WTC11 (cell line): ENCODE results near the gene MAGEF1. TPM values are rescaled to one million over a fixed set of nuclear protein-coding genes. Genes with fewer than 3 reads are reported as not detected.

Experiments used
- ATAC-seq: fragments of 200-7000 bp; cut with Tn5 transposase; 2 replicates; pipeline ENCODE4 v1.10.0; 2021; ENCODE audit warnings: mild to moderate bottlenecking, moderate library complexity
- CTCF ChIA-PET: fragments of 300-600 bp; sonication (Branson Sonifier 250); formaldehyde crosslinking; loops from one replicate; lab custom pipeline; 2021; ENCODE audit warnings: antibody characterized with exemption; lab: Charles Lee
- POLR2A ChIA-PET: fragments of 350-600 bp; sonication (Branson Sonifier 250); formaldehyde crosslinking; loops from one replicate; lab custom pipeline; 2021; ENCODE audit warnings: antibody characterized with exemption; lab: Charles Lee
- DNase-seq: peaks from one replicate; pipeline ENCODE4 v3.0.0; 2021; ENCODE audit warnings: low spot score
- H3K27ac Mint-ChIP-seq: 2 replicates; pipeline ENCODE4 v1.8.0; 2021; ENCODE audit warnings: mixed read lengths
- H3K27me3 Mint-ChIP-seq: 2 replicates; pipeline ENCODE4 v1.8.0; 2021; ENCODE audit warnings: low read depth, mild to moderate bottlenecking, moderate library complexity, mixed read lengths
- H3K36me3 Mint-ChIP-seq: 2 replicates; pipeline ENCODE4 v1.8.0; 2021; ENCODE audit warnings: mixed read lengths
- H3K4me1 Mint-ChIP-seq: 2 replicates; pipeline ENCODE4 v1.8.0; 2022; ENCODE audit warnings: mixed read lengths
- H3K4me3 Mint-ChIP-seq: 2 replicates; pipeline ENCODE4 v1.8.0; 2021; ENCODE audit warnings: mild to moderate bottlenecking, moderate library complexity, mixed read lengths
- H3K9me3 Mint-ChIP-seq: 2 replicates; pipeline ENCODE4 v1.8.0; 2021; ENCODE audit warnings: mixed read lengths
- ARID4B ChIP-seq: sonication (generic); formaldehyde crosslinking; IDR thresholded peaks from 2 replicates; pipeline ENCODE4 v1.8.0; 2023; ENCODE audit warnings: missing genetic modification reagents, mild to moderate bottlenecking, borderline replicate concordance
- E2F1 ChIP-seq: sonication (generic); formaldehyde crosslinking; IDR thresholded peaks from 2 replicates; pipeline ENCODE4 v1.8.0; 2022; ENCODE audit warnings: mild to moderate bottlenecking, missing genetic modification reagents
- ELF4 ChIP-seq: sonication (generic); formaldehyde crosslinking; IDR thresholded peaks from 2 replicates; pipeline ENCODE4 v1.8.1; 2022; ENCODE audit warnings: low read depth, mild to moderate bottlenecking, moderate library complexity, missing genetic modification reagents
- FOXP1 ChIP-seq: sonication (generic); formaldehyde crosslinking; IDR thresholded peaks from 2 replicates; pipeline ENCODE4 v1.8.0; 2022; ENCODE audit warnings: missing genetic modification reagents, mild to moderate bottlenecking, moderate library complexity, borderline replicate concordance
- GTF2I ChIP-seq: fragments of 250-450 bp; sonication (Bioruptor Pico); conservative IDR thresholded peaks from 2 replicates; pipeline ENCODE4 v1.4.0; 2021; ENCODE audit warnings: mild to moderate bottlenecking
- HMGA2 ChIP-seq: fragments of 250-450 bp; sonication (Bioruptor Pico); IDR thresholded peaks from 2 replicates; pipeline ENCODE4 v1.4.0; 2021; ENCODE audit warnings: mild to moderate bottlenecking, moderate library complexity
- IRF1 ChIP-seq: sonication (generic); formaldehyde crosslinking; IDR thresholded peaks from 2 replicates; pipeline ENCODE4 v1.8.0; 2023; ENCODE audit warnings: missing genetic modification reagents
- MLX ChIP-seq: sonication (generic); formaldehyde crosslinking; IDR thresholded peaks from 2 replicates; pipeline ENCODE4 v1.8.1; 2023; ENCODE audit warnings: mild to moderate bottlenecking, missing genetic modification reagents, moderate library complexity
- MYBL2 ChIP-seq: sonication (generic); formaldehyde crosslinking; IDR thresholded peaks from 2 replicates; pipeline ENCODE4 v1.8.1; 2023; ENCODE audit warnings: mild to moderate bottlenecking, moderate library complexity, missing genetic modification reagents
- NR3C1 ChIP-seq: sonication (generic); formaldehyde crosslinking; conservative IDR thresholded peaks from 2 replicates; pipeline ENCODE4 v1.8.1; 2023; ENCODE audit warnings: low read depth, mild to moderate bottlenecking, missing genetic modification reagents
- PRRX2 ChIP-seq: fragments of 250-450 bp; sonication (Bioruptor Pico); IDR thresholded peaks from 2 replicates; pipeline ENCODE4 v1.8.0; 2021; ENCODE audit warnings: mild to moderate bottlenecking
- RELA ChIP-seq: sonication (generic); formaldehyde crosslinking; IDR thresholded peaks from 2 replicates; pipeline ENCODE4 v1.8.1; 2022; ENCODE audit warnings: missing genetic modification reagents, mild to moderate bottlenecking, borderline replicate concordance
- SMAD3 ChIP-seq: sonication (generic); formaldehyde crosslinking; IDR thresholded peaks from 2 replicates; pipeline ENCODE4 v1.8.0; 2022; ENCODE audit warnings: missing genetic modification reagents, mild to moderate bottlenecking, borderline replicate concordance
- TCF7 ChIP-seq: sonication (generic); formaldehyde crosslinking; IDR thresholded peaks from 2 replicates; pipeline ENCODE4 v1.8.0; 2022; ENCODE audit warnings: mild to moderate bottlenecking, low read depth, missing genetic modification reagents, moderate library complexity
- TP53 ChIP-seq: sonication (generic); formaldehyde crosslinking; IDR thresholded peaks from 2 replicates; pipeline ENCODE4 v1.8.1; 2023; ENCODE audit warnings: mild to moderate bottlenecking, missing genetic modification reagents
- ZBTB43 ChIP-seq: sonication (generic); formaldehyde crosslinking; IDR thresholded peaks from 2 replicates; pipeline ENCODE4 v1.8.1; 2023; ENCODE audit warnings: mild to moderate bottlenecking, missing genetic modification reagents
- ZNF396 ChIP-seq: fragments of 250-450 bp; sonication (Bioruptor Pico); IDR thresholded peaks from 2 replicates; pipeline ENCODE4 v1.8.0; 2021; ENCODE audit warnings: mild to moderate bottlenecking, moderate library complexity, borderline replicate concordance
- ZNF423 ChIP-seq: fragments of 250-450 bp; sonication (Bioruptor Pico); IDR thresholded peaks from 2 replicates; pipeline ENCODE4 v2.1.2; 2022; ENCODE audit warnings: mild to moderate bottlenecking, moderate library complexity
- total RNA-seq: library from RNA; stranded (reverse); gene quantifications from 3 replicates; pipeline ENCODE4 v1.2.3, GENCODE V29; 2021
- TF ChIP-seq, protein P1 (sequence below): sonication (generic); formaldehyde crosslinking; IDR thresholded peaks from 2 replicates; pipeline ENCODE4 v1.8.1; 2023; ENCODE audit warnings: mild to moderate bottlenecking, moderate library complexity, missing genetic modification reagents
- TF ChIP-seq, protein P2 (sequence below): sonication (generic); formaldehyde crosslinking; IDR thresholded peaks from 2 replicates; pipeline ENCODE4 v1.8.1; 2022; ENCODE audit warnings: mild to moderate bottlenecking, missing genetic modification reagents, moderate library complexity, borderline replicate concordance

MAGEF1 gene
- total RNA-seq, 1 experiment from 2014 or later: 72.9 TPM

- TF ChIP-seq HMGA2: no peak
- TF ChIP-seq TP53: no peak
- no peak for TF ChIP-seq NR3C1
- TF ChIP-seq SMAD3 (CRISPR knock-in tag): no peak
- TF ChIP-seq, all 79 proteins: peak for 0
These were observed 17.1 kb downstream of the MAGEF1 start (continued) for GRCh38 chr3:184694716-184695115.

DNA sequence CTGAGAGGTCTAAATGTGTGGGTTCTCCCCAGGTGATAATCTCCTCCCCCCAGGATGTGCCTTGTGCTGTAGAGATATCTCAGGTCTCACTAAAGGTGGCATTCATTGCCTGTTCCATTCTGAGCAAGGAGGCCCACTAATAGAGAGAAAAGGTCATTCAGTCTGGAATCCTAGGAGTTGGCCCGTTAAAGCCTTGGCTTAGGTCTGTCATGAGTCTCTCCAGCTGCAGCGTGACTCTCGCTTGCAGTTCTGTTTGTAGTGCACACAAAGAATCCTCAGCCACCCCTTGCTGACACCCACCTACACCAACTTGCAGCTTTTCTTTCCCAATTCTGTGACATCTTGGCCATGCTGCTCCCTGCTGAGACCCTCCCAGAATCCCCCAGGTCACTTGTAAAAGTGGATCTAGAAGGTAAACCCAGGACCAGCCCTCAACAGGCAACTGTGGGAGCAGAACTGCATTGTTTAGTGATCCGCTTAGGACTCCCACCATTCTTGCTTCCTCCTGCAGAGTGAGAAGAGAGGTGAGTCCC lies 17.7 kb downstream of the MAGEF1 start:
- H3K27ac Mint-ChIP-seq: no peak overlapping the region
- DNase-seq: no peak
- ChIA-PET CTCF (no interaction called here), POLR2A (no interaction called here)
- H3K9me3 Mint-ChIP-seq: no peaks in the 10 kb centered on the region
- H3K27me3 Mint-ChIP-seq: no peaks in the 10 kb centered on the region; the same call in 1 of the 2 replicates
- ATAC-seq: no peak
- peaks cover 42% of the 10 kb centered on the region for H3K4me1 Mint-ChIP-seq
- H3K36me3 Mint-ChIP-seq: no peaks in the 10 kb centered on the region
- TF ChIP-seq GTF2I (CRISPR knock-in tag): no peak
- TF ChIP-seq TCF7 (CRISPR knock-in tag): no peak
- no peak for TF ChIP-seq ZBTB43 (CRISPR knock-in tag)
- TF ChIP-seq IRF1 (CRISPR knock-in tag): no peak
- TF ChIP-seq ZNF423 (CRISPR knock-in tag): no peak
- TF ChIP-seq E2F1: no peak
- TF ChIP-seq, protein P1, sequence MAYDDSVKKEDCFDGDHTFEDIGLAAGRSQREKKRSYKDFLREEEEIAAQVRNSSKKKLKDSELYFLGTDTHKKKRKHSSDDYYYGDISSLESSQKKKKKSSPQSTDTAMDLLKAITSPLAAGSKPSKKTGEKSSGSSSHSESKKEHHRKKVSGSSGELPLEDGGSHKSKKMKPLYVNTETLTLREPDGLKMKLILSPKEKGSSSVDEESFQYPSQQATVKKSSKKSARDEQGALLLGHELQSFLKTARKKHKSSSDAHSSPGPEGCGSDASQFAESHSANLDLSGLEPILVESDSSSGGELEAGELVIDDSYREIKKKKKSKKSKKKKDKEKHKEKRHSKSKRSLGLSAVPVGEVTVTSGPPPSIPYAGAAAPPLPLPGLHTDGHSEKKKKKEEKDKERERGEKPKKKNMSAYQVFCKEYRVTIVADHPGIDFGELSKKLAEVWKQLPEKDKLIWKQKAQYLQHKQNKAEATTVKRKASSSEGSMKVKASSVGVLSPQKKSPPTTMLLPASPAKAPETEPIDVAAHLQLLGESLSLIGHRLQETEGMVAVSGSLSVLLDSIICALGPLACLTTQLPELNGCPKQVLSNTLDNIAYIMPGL (CRISPR knock-in tag): no peak
- H3K4me3 Mint-ChIP-seq: no peak overlapping the region

DNA sequence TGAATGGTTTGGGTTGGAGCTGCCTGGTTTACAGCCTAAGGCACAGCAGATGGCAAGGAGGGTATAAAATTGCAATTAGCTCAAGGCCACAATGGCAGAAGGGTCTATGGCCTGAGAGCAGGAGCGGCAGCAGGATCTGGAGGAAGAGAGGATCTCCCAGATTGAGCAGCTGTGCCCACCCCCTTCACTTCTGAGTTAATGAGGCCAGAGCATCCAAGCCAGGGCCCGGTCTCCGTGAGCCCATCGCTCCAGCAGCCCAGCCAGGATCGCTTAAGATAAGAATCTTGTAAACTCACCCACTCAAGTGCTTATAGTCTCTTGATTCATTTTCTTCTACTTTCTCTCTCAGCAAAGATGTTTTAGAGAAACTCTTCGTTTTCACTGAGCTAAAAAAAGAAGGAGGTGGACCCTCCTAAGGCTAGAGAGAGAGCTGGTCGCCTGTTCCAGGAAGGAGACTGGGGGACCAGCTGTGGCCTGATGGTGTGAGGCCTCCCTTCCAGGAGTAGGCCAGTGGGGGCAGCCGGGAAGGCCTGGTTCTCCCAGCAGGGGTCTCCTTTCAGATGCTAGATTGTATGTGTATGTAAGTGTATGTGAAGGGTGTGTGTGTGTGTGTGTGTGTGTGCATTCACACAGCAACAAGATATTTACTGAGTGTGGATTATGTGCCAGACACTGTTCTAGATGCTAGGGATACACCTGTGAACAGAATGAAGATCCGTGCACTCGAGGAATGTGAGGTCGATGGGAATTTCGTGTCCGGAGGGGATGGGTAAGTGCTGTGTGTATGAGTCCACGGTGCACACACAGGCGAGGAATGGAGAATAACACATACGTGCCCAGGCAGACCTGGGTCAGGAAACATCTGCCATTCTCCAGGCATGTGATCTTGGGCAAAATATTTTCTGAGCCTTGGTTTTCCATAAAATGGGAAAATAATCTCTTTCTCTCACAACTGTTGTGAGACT lies 18.6 kb downstream of the MAGEF1 start:
- no peaks in the 10 kb centered on the region for H3K9me3 Mint-ChIP-seq
- no peaks in the 10 kb centered on the region; the same call in 1 of the 2 replicates for H3K27me3 Mint-ChIP-seq
- H3K4me1 Mint-ChIP-seq: peaks cover 42% of the 10 kb centered on the region
- ChIA-PET POLR2A (no interaction called here), CTCF (interaction anchor here (2.3 kb wide), 1 partner anchor 132 kb away, joined by 9 read pairs; the partner anchor contains the start of gene EPHB3)
- no peaks in the 10 kb centered on the region for H3K36me3 Mint-ChIP-seq
- peak; percentile 43 for ATAC-seq
- no peak for DNase-seq
- H3K27ac Mint-ChIP-seq: no peak overlapping the region
- no peak overlapping the region for H3K4me3 Mint-ChIP-seq
- TF ChIP-seq, protein P2, sequence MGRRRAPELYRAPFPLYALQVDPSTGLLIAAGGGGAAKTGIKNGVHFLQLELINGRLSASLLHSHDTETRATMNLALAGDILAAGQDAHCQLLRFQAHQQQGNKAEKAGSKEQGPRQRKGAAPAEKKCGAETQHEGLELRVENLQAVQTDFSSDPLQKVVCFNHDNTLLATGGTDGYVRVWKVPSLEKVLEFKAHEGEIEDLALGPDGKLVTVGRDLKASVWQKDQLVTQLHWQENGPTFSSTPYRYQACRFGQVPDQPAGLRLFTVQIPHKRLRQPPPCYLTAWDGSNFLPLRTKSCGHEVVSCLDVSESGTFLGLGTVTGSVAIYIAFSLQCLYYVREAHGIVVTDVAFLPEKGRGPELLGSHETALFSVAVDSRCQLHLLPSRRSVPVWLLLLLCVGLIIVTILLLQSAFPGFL (CRISPR knock-in tag): no peak
- TF ChIP-seq ELF4 (CRISPR knock-in tag): no peak
- TF ChIP-seq ARID4B (CRISPR knock-in tag): no peak
- no peak for TF ChIP-seq PRRX2
- TF ChIP-seq ZNF396: no peak
- no peak for TF ChIP-seq MYBL2 (CRISPR knock-in tag)
- TF ChIP-seq FOXP1 (CRISPR knock-in tag): no peak
- no peak for TF ChIP-seq RELA (CRISPR knock-in tag)
- TF ChIP-seq MLX (CRISPR knock-in tag): no peak
